Ectodermal cell (in vitro differentiated cells): Measurements from ENCODE around the gene PRSS16.
A peak's percentile ranks its signal among the peaks of the same experiment; 100 is the strongest.

Experiments
- H3K27ac ChIP-seq: 2 replicates; pipeline ENCODE4 v1.7.0; 2013; ENCODE audit warnings: mild to moderate bottlenecking, low read depth, low read length; ENCODE audit not compliant: insufficient read depth, poor library complexity, severe bottlenecking
- H3K27me3 ChIP-seq: 2 replicates; pipeline ENCODE4 v1.7.0; 2013; ENCODE audit warnings: mild to moderate bottlenecking, low read length; ENCODE audit not compliant: insufficient read depth, control insufficient read depth, poor library complexity, severe bottlenecking
- H3K36me3 ChIP-seq: one replicate; pipeline ENCODE4 v1.7.0; 2013; ENCODE audit warnings: low read length; ENCODE audit not compliant: control insufficient read depth, insufficient read depth
- H3K4me1 ChIP-seq: one replicate; pipeline ENCODE4 v1.7.0; 2013; ENCODE audit warnings: low read length; ENCODE audit not compliant: control insufficient read depth, insufficient read depth
- H3K4me3 ChIP-seq: 2 replicates; pipeline ENCODE4 v1.7.0; 2013; ENCODE audit warnings: low read depth, low read length, control low read depth; ENCODE audit not compliant: insufficient read depth
- H3K9me3 ChIP-seq: 2 replicates; pipeline ENCODE4 v1.7.0; 2013; ENCODE audit warnings: mild to moderate bottlenecking, low read length, moderate library complexity; ENCODE audit not compliant: control insufficient read depth
- WGBS, 2 experiments: methylation state at CpG; one replicate each; pipeline ENCODE4 v1.1.7; 2013; ENCODE audit warnings: missing lambda C conversion rate in 2 of 2; 5-methylcytosine and 5-hydroxymethylcytosine counted together

PRSS16 gene

DNA sequence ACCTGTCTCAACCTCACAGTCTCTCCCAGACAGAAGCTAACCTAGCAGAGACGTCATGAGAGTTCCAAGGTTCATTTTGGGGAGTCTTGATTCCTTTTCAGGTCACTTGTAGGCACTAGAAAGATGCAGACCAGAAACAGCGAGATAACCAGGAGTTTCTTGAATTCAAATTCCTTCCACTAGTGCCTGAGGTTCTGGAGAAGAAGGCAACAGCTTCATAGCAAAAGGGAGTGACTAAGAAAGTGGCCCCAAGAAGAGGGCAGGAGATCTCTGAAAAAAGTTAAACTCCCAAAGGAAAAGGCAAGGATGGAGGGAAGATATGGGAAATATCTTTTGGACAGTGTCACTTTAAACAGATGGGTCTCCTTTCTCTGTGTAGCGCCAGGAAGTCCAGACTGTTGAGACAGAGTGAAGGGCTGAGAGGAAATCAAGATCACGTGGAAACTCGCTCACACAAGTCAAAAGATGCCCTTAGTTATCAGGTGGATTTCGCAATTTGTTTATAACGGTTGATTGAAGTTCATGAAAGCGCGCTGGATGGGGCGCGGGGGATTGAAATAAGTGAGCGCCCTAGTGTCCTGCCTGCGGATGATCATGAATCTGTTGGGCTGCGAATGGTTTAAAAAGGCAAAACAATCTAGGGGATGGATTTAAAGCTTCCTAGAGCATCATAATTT lies 4.8 kb upstream of the PRSS16 start:
- 90 to 91% methylated on average over 14 of the region's 14 CpGs for WGBS, 2 experiments
- Histone ChIP-seq H3K27ac (no peak overlapping the region), H3K36me3 (no peaks in the 10 kb centered on the region), H3K27me3 (peaks cover 51% of the 10 kb centered on the region), H3K4me1 (no peaks in the 10 kb centered on the region), H3K4me3 (no peak overlapping the region), H3K9me3 (no peaks in the 10 kb centered on the region)

DNA sequence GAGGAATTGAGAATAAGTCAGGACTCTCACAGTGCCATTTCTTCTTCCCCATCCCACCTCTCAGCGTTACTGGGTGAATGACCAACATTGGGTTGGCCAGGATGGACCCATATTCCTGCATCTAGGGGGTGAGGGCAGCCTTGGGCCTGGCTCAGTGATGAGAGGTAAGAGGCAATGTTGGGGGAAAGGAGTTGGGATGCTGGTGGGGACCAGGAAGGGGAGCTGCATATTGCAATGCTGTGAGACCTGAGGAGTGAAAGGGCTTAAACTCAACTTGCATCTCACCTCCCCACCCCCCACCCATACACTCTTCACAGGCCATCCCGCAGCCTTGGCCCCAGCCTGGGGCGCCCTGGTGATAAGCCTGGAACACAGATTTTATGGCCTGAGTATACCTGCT lies 1.3 kb downstream of the PRSS16 start:
- Histone ChIP-seq H3K36me3 (no peaks in the 10 kb centered on the region), H3K4me1 (no peaks in the 10 kb centered on the region), H3K27ac (no peak overlapping the region), H3K9me3 (no peaks in the 10 kb centered on the region), H3K4me3 (no peak overlapping the region), H3K27me3 (peaks cover 71% of the 10 kb centered on the region)
- WGBS, 2 experiments: 89 to 91% methylated on average over 3 of the region's 3 CpGs

DNA sequence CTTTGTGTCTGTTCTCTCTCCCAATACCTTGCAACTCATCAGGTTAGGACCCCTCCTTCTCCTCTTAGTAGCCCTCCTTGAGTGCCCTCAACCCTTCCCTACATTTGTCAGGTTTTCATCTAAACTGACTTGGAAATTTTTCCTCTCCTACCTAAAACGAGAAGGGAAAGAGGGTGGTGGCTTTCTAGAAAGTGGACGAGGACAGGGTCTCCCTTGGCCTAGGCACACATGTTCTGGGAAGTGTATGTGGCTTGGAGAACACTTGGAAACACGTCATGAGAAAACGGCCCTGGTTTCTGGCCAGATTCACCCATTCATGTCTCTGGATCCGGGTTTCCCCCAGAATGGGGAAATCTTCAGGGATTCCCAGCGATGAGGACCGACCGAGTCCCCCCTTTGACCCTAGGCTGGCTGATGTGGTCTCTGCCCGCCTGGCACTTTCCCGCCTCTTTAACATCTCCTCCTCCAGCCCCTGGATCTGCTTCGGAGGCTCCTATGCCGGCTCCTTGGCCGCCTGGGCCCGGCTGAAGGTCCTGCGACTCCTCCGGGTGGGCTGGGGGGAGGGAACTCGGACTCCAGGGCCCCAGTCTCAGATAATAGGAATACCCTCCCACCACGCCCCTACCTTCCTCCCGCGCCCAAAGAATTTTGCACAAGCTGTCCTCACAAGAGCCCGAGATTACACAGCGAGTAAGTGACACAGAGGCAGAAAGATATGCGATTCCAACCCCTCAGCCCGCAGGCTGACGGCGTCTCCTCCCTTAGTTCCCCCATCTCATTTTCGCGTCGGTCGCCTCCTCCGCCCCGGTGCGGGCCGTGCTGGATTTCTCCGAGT lies 3.0 kb downstream of the PRSS16 start:
- no peak overlapping the region for H3K27ac ChIP-seq
- peak overlapping the region; percentile 48 for H3K4me3 ChIP-seq
- H3K27me3 ChIP-seq: peaks cover 76% of the 10 kb centered on the region
- H3K9me3 ChIP-seq: no peaks in the 10 kb centered on the region
- no peaks in the 10 kb centered on the region for H3K4me1 ChIP-seq
- no peaks in the 10 kb centered on the region for H3K36me3 ChIP-seq
- 4 to 5% methylated on average over 35 of the region's 35 CpGs for WGBS, 2 experiments

DNA sequence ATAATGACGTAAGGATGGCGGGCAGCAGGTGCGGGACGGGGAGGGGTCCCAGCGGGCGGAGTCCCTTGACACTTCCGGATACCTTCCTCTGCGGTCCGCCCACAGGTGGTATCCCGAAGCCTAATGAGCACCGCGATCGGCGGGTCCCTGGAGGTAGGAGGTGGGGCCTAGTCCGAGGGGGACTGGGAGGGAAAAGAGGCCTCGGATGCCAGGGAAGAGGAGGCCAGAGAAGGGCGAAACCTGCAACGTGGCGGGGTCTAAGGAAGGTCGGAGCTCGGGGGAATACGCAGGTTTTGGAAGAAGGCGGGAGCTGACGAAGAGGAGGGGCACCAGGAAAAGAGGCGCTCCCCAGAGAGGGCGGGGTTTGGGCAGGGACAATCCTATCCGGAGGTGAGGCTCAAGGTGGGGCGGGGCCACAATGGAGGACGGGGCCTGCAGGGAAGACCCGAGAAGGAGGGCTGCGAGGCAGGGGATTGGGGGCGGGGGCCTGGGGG lies 3.7 kb downstream of the PRSS16 start:
- H3K4me1 ChIP-seq: no peaks in the 10 kb centered on the region

DNA sequence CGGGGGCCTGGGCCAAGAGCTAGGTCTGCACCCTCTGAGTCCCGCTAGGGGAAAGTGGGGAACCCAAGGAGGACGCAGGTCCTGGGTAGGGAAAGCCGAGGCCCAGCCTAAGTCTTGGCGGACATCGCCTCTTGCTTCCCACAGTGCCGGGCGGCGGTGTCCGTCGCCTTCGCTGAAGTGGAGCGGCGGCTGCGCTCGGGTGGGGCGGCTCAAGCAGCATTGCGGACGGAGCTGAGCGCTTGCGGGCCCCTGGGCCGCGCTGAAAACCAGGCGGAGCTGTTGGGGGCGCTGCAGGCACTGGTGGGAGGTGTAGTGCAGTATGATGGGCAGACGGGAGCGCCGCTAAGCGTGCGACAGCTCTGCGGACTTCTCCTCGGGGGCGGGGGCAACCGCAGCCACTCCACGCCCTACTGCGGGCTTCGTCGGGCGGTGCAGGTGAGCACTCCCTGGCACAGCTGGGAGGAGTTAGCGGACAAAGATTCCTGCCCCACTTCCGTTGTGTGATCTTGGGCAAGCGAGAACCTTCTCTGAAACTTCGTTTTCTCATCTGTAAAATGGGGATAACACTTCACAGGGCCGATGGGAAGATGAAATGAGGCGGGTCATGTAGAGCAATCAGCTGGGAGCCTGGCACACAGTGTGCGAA lies 4.2 kb downstream of the PRSS16 start:
- Histone ChIP-seq H3K4me3 (peak overlapping the region; percentile 48), H3K27ac (no peak overlapping the region), H3K9me3 (no peaks in the 10 kb centered on the region), H3K4me1 (no peaks in the 10 kb centered on the region), H3K27me3 (peaks cover 65% of the 10 kb centered on the region), H3K36me3 (no peaks in the 10 kb centered on the region)
- whole genome bisulfite sequencing, 2 experiments: 3 to 4% methylated on average over 46 of the region's 46 CpGs

More for the DNA sequence above, 3.7 kb downstream of the PRSS16 start:
- no peaks in the 10 kb centered on the region for H3K36me3 ChIP-seq
- WGBS, 2 experiments: 1% methylated on average over 31 to 32 of the region's 32 CpGs
- peaks cover 70% of the 10 kb centered on the region for H3K27me3 ChIP-seq
- peak overlapping the region; percentile 48 for H3K4me3 ChIP-seq
- no peak overlapping the region for H3K27ac ChIP-seq
- H3K9me3 ChIP-seq: no peaks in the 10 kb centered on the region

DNA sequence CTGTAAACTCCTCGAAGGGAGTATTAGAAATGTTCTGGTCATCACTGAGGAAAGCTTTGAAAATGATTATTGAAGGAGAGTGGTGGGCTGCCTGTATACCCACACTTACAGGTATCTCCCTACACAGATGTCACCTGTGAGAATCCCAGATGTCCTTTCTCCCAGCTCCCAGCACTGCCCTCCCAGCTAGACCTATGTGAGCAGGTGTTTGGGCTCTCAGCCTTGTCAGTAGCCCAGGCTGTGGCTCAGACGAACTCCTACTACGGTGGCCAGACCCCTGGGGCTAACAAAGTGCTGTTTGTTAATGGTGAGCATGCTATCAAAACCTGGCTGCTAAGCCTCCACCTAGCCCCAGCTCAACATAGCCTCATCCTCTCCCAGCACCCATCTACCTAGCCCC lies 7.1 kb downstream of the PRSS16 start:
- H3K27me3 ChIP-seq: peaks cover 36% of the 10 kb centered on the region
- 82 to 91% methylated on average over 3 of the region's 3 CpGs for WGBS, 2 experiments

DNA sequence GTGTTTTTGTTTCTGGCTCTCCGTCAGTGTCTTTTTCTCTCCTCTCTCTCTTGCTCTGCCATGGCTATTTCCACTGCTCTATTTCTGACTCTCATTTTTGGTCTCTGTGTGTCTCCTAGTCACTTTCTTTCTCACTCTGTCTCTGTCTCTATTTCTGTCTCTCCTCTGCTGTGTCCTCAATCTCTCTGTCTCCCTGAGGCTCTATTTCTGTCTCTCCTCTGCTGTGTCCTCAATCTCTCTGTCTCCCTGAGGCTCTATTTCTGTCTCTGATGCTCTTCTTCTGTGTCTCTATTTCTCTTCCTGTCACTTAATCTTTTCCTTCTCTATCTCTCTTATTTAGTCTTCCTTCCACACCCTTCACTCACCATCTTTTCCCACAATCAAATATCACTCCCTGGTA lies 8.4 kb downstream of the PRSS16 start:
- Histone ChIP-seq H3K27ac (no peak overlapping the region), H3K27me3 (peaks cover 32% of the 10 kb centered on the region), H3K9me3 (no peaks in the 10 kb centered on the region), H3K4me1 (no peaks in the 10 kb centered on the region), H3K4me3 (no peak overlapping the region), H3K36me3 (no peaks in the 10 kb centered on the region)
- WGBS, 2 experiments: 82 to 89% methylated on average over 1 of the region's 1 CpG

More for the DNA sequence above, 7.1 kb downstream of the PRSS16 start:
- Histone ChIP-seq H3K36me3 (no peaks in the 10 kb centered on the region), H3K4me1 (no peaks in the 10 kb centered on the region), H3K27ac (no peak overlapping the region), H3K4me3 (no peak overlapping the region), H3K9me3 (no peaks in the 10 kb centered on the region)

DNA sequence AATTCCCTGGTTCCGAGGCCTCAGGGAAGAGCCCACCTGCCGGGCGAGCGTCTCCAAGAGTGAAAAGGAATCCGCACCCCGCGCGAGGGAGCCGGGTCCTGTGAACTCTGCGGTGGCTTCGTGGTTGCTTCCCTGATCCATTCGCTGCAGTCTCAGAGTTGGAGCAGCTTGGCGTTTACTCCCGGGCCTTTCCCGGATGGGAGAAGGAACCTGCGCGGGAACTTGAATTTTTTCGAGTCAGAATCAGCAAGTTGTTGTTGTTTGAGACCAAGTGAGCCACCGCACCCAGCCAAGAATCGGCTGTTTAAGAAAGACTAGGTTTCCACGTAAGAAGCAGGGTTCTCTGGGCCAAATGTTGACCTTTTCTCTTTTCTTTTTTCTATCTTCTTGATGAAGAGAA lies 12.9 kb downstream of the PRSS16 start:
- Histone ChIP-seq H3K27me3 (peaks cover 52% of the 10 kb centered on the region), H3K4me1 (no peaks in the 10 kb centered on the region), H3K27ac (no peak overlapping the region), H3K4me3 (peak overlapping the region; percentile 30), H3K9me3 (no peaks in the 10 kb centered on the region), H3K36me3 (no peaks in the 10 kb centered on the region)
- 7 to 9% methylated on average over 21 of the region's 21 CpGs for WGBS, 2 experiments

DNA sequence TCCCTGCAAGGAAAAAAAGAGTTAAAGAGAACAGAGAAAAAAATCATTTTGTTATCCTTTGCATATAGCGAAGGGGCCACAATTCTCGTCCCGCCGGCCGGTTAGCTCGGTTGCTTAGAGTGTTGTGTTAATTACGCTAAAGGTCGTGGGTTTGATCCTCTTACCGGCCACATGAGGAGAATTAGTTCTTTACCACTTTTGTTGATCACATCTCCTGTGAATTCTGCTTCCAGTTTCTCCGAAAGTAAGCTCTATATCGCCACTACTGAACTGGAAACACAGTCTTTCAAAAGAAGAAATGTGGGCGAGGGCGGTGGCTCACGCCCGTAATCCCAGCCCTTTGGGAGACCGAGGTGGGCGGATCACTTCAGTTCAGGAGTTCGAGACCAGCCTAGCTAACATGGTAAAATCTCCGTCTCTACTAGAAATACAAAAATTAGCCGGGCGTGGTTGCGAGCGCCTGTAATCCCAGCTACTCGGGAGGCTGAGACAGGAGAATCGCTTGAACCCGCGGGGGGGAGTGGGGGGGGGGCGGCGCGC lies 13.4 kb downstream of the PRSS16 start:
- 4% methylated on average over 30 of the region's 30 CpGs for WGBS, 2 experiments
- Histone ChIP-seq H3K27me3 (peaks cover 55% of the 10 kb centered on the region), H3K4me3 (peak overlapping the region; percentile 30)

DNA sequence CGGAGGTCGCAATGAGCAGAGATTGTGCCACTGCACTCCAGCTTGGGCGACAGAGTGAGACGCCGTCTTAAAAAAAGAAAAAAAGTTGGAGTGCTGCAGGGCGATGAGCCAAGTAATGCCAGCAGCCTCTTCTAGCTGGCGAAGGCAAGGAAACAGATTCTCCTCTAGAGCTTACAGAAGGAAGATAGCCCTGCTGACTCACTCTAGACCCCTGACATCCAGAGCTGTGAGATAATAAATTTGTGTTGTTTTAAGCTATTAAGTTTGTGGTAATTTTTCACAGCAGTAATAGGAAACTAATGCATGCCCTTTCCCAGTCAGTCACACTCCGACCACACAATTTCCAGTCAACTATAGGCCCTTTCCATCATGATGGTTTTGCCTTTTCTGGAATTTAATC lies 16.4 kb downstream of the PRSS16 start:
- Histone ChIP-seq H3K27me3 (peaks cover 83% of the 10 kb centered on the region), H3K27ac (no peak overlapping the region), H3K4me1 (no peaks in the 10 kb centered on the region), H3K36me3 (no peaks in the 10 kb centered on the region), H3K9me3 (no peaks in the 10 kb centered on the region), H3K4me3 (no peak overlapping the region)
- WGBS, 2 experiments: 85 to 87% methylated on average over 7 to 8 of the region's 8 CpGs

More for the DNA sequence above, 13.4 kb downstream of the PRSS16 start:
- no peaks in the 10 kb centered on the region for H3K9me3 ChIP-seq
- no peaks in the 10 kb centered on the region for H3K4me1 ChIP-seq
- no peaks in the 10 kb centered on the region for H3K36me3 ChIP-seq
- H3K27ac ChIP-seq: no peak overlapping the region
